DOHH2 (cell line): Measurements from ENCODE around the gene TNS1.
A peak's percentile ranks its signal among the peaks of the same experiment; 100 is the strongest.

Experiments
- H3F3A ChIP-seq: fragments of 200-600 bp; sonication (generic), shearing (Covaris generic); 2 replicates; pipeline ENCODE4 v1.6.0; 2016; ENCODE audit warnings: antibody characterized with exemption, mild to moderate bottlenecking; ENCODE audit not compliant: control insufficient read depth, insufficient read depth
- H3K27ac ChIP-seq: fragments of 200-600 bp; sonication (generic); 2 replicates; pipeline ENCODE4 v1.5.1; 2014; ENCODE audit warnings: low read depth, mild to moderate bottlenecking, low read length, moderate library complexity
- H3K27me3 ChIP-seq: fragments of 200-600 bp; sonication (generic); 2 replicates; pipeline ENCODE4 v1.6.1; 2014; ENCODE audit warnings: mild to moderate bottlenecking, low read length, mixed read lengths; ENCODE audit not compliant: control insufficient read depth
- H3K36me3 ChIP-seq: fragments of 200-600 bp; sonication (generic); 2 replicates; pipeline ENCODE4 v1.6.1; 2014; ENCODE audit warnings: mild to moderate bottlenecking, low read length, moderate library complexity, mixed read lengths; ENCODE audit not compliant: control insufficient read depth
- H3K4me1 ChIP-seq: fragments of 200-600 bp; sonication (generic); 2 replicates; pipeline ENCODE4 v1.6.1; 2014; ENCODE audit warnings: mild to moderate bottlenecking, low read length, mixed read lengths; ENCODE audit not compliant: control insufficient read depth
- H3K4me2 ChIP-seq: fragments of 200-600 bp; sonication (generic); 2 replicates; pipeline ENCODE4 v1.6.0; 2014; ENCODE audit warnings: mild to moderate bottlenecking, low read length, moderate library complexity
- H3K4me3 ChIP-seq: fragments of 200-600 bp; sonication (generic); 2 replicates; pipeline ENCODE4 v1.5.1; 2014; ENCODE audit warnings: mild to moderate bottlenecking, low read length, mixed read lengths
- H3K79me2 ChIP-seq: fragments of 200-600 bp; sonication (generic); 2 replicates; pipeline ENCODE4 v1.6.1; 2014; ENCODE audit warnings: mild to moderate bottlenecking, low read length, mixed read lengths; ENCODE audit not compliant: control insufficient read depth
- H3K9me2 ChIP-seq: fragments of 200-600 bp; sonication (generic); replicated peaks from 2 replicates; pipeline ENCODE4 v1.6.1; 2014; ENCODE audit warnings: mild to moderate bottlenecking, low read length, mixed read lengths; ENCODE audit not compliant: control insufficient read depth
- H3K9me3 ChIP-seq: fragments of 200-600 bp; sonication (generic); 2 replicates; pipeline ENCODE4 v1.6.1; 2014; ENCODE audit warnings: antibody characterized with exemption, low read length, mixed read lengths; ENCODE audit not compliant: control insufficient read depth, insufficient read depth
- H4K20me1 ChIP-seq: fragments of 200-600 bp; sonication (generic); 2 replicates; pipeline ENCODE4 v1.6.0; 2014; ENCODE audit warnings: low read depth, mild to moderate bottlenecking, antibody characterized with exemption, low read length, moderate library complexity; ENCODE audit not compliant: control insufficient read depth, insufficient read depth
- CTCF ChIP-seq: fragments of 200-600 bp; sonication (generic); IDR thresholded peaks from one replicate; pipeline ENCODE4 v1.5.1; 2014; ENCODE audit warnings: antibody characterized with exemption, mild to moderate bottlenecking, low read depth, low read length; ENCODE audit not compliant: poor library complexity, severe bottlenecking
- EZH2phosphoT487 ChIP-seq: fragments of 200-600 bp; sonication (generic); IDR thresholded peaks from 2 replicates; pipeline ENCODE4 v1.6.1; 2017; ENCODE audit warnings: borderline replicate concordance, mild to moderate bottlenecking, antibody characterized with exemption, low read length, moderate library complexity, mixed read lengths

TNS1 gene

GRCh38 chr2:217989221-217989948 lies 13.4 kb downstream of the TNS1 start:
- H3K27ac ChIP-seq: no peak overlapping the region
- H3K36me3 ChIP-seq: no peaks in the 10 kb centered on the region
- no peaks in the 10 kb centered on the region for H3K9me3 ChIP-seq
- H3K4me2 ChIP-seq: no peak overlapping the region
- no peaks in the 10 kb centered on the region for H3K9me2 ChIP-seq
- H4K20me1 ChIP-seq: no peaks in the 10 kb centered on the region
- no peak overlapping the region for H3K4me3 ChIP-seq
- TF ChIP-seq CTCF: no peak
- TF ChIP-seq EZH2phosphoT487: no peak
- H3K4me1 ChIP-seq: no peaks in the 10 kb centered on the region
- H3K27me3 ChIP-seq: no peaks in the 10 kb centered on the region
- H3F3A ChIP-seq: no peaks in the 10 kb centered on the region
- no peaks in the 10 kb centered on the region for H3K79me2 ChIP-seq

- TF ChIP-seq CTCF (no peak), EZH2phosphoT487 (no peak)
- no peaks in the 10 kb centered on the region for H3K36me3 ChIP-seq
These were observed 14.0 kb downstream of the TNS1 start for GRCh38 chr2:217988840-217989204.

GRCh38 chr2:217988014-217988839 lies 14.6 kb downstream of the TNS1 start:
- H3K9me2 ChIP-seq: no peaks in the 10 kb centered on the region
- no peaks in the 10 kb centered on the region for H3K79me2 ChIP-seq
- no peak overlapping the region for H3K4me3 ChIP-seq
- H3F3A ChIP-seq: no peaks in the 10 kb centered on the region
- H3K9me3 ChIP-seq: no peaks in the 10 kb centered on the region
- TF ChIP-seq CTCF (peak; percentile 85), EZH2phosphoT487 (no peak)
- H3K27ac ChIP-seq: no peak overlapping the region
- no peaks in the 10 kb centered on the region for H3K36me3 ChIP-seq
- H3K4me2 ChIP-seq: no peak overlapping the region
- H3K27me3 ChIP-seq: no peaks in the 10 kb centered on the region
- no peaks in the 10 kb centered on the region for H3K4me1 ChIP-seq
- no peaks in the 10 kb centered on the region for H4K20me1 ChIP-seq

More at GRCh38 chr2:217988840-217989204, 14.0 kb downstream of the TNS1 start:
- H4K20me1 ChIP-seq: no peaks in the 10 kb centered on the region
- H3K27ac ChIP-seq: no peak overlapping the region
- no peak overlapping the region for H3K4me2 ChIP-seq
- H3K27me3 ChIP-seq: no peaks in the 10 kb centered on the region
- no peak overlapping the region for H3K4me3 ChIP-seq
- no peaks in the 10 kb centered on the region for H3K4me1 ChIP-seq
- H3K9me2 ChIP-seq: no peaks in the 10 kb centered on the region
- no peaks in the 10 kb centered on the region for H3K9me3 ChIP-seq
- no peaks in the 10 kb centered on the region for H3K79me2 ChIP-seq
- no peaks in the 10 kb centered on the region for H3F3A ChIP-seq
